ENCODE data around the gene GLCE.

GRCh38 chr15:69319384-69320375, 159.2 kb downstream of the GLCE start:
- TF ChIP-seq CTCF (IDR thresholded peaks at IDR 0.05; ENCODE audit: insufficient read depth, low read length, poor library complexity, severe bottlenecking) (no peak), EZH2phosphoT487 (conservative IDR thresholded peaks at IDR 0.05; ENCODE audit: low read length) (no peak)

All from SU-DHL-6 (cell line).